TTC549 (cell line): ENCODE measurements around the gene NOP56.
A peak's percentile ranks its signal among the peaks of the same experiment; 100 is the strongest.
"Not testable (repeated sequence)": the region's sequence is repeated elsewhere in the genome, so short reads cannot be mapped to it uniquely, and the experiment has no call there.

Experiments
- FAIRE-seq: peaks from 2 replicates; lab custom pipeline; 2012; peaks lifted over from hg19 to GRCh38; lab: Jason Lieb, UNC

NOP56 gene

GRCh38 chr20:2640899-2641298 lies 11.5 kb upstream of the NOP56 start:
- FAIRE-seq: no peak

GRCh38 chr20:2643708-2644107 lies 8.7 kb upstream of the NOP56 start:
- no peak for FAIRE-seq

- no peak for FAIRE-seq
Observed at GRCh38 chr20:2652724-2653555, 508 bp downstream of the NOP56 start.

- no peak for FAIRE-seq
Observed at GRCh38 chr20:2653556-2654383, 1.3 kb downstream of the NOP56 start.

- FAIRE-seq: no peak
Observed at GRCh38 chr20:2654384-2654822, 2.0 kb downstream of the NOP56 start.

GRCh38 chr20:2654831-2655230 lies 2.4 kb downstream of the NOP56 start:
- no peak for FAIRE-seq

GRCh38 chr20:2655331-2656116 lies 3.1 kb downstream of the NOP56 start:
- FAIRE-seq: no peak

- FAIRE-seq: no peak
Observed at GRCh38 chr20:2656471-2657117, 4.2 kb downstream of the NOP56 start.

- no peak for FAIRE-seq
Observed at GRCh38 chr20:2657241-2657640, 4.8 kb downstream of the NOP56 start.

GRCh38 chr20:2657674-2658073 lies 5.2 kb downstream of the NOP56 start:
- FAIRE-seq: no peak

GRCh38 chr20:2658414-2659354 lies 6.3 kb downstream of the NOP56 start:
- no peak for FAIRE-seq

GRCh38 chr20:2659547-2659946 lies 7.1 kb downstream of the NOP56 start:
- no peak for FAIRE-seq

GRCh38 chr20:2663364-2663886 lies 11.0 kb downstream of the NOP56 start:
- no peak for FAIRE-seq

- FAIRE-seq: peak; percentile 46
Observed at GRCh38 chr20:2663887-2664719, 11.7 kb downstream of the NOP56 start, which contains the start of gene IDH3B. Gene IDH3B, minus strand, starts transcription at chr20:2664216. Its CDS starts 28 bp downstream, at chr20:2664188.

GRCh38 chr20:2671977-2672376 lies 19.5 kb downstream of the NOP56 start:
- FAIRE-seq: no peak

GRCh38 chr20:2672446-2672845 lies 20.0 kb downstream of the NOP56 start:
- FAIRE-seq: no peak

GRCh38 chr20:2673453-2673852 lies 21.0 kb downstream of the NOP56 start:
- no peak for FAIRE-seq

- no peak for FAIRE-seq
Observed at GRCh38 chr20:2680046-2680445, 27.6 kb downstream of the NOP56 start.

GRCh38 chr20:2682040-2682439 lies 29.6 kb downstream of the NOP56 start:
- FAIRE-seq: not testable (repeated sequence)

- FAIRE-seq: not testable (repeated sequence)
Observed at GRCh38 chr20:2684817-2685216, 32.4 kb downstream of the NOP56 start.
